Common myeloid progenitor, CD34-positive (primary cell): Measurements from ENCODE around the gene MTHFR. TPM values are rescaled to one million over a fixed set of nuclear protein-coding genes. Genes with fewer than 3 reads are reported as not detected.
A peak's percentile ranks its signal among the peaks of the same experiment; 100 is the strongest.

Experiments
- CTCF ChIA-PET: fragments of 350-600 bp; sonication (Branson Sonifier 250); formaldehyde crosslinking; loops from one replicate; lab custom pipeline; 2021; ENCODE audit warnings: antibody characterized with exemption; lab: Charles Lee
- POLR2A ChIA-PET: fragments of 350-600 bp; sonication (Branson Sonifier 250); formaldehyde crosslinking; loops from one replicate; lab custom pipeline; 2021; ENCODE audit warnings: antibody characterized with exemption; lab: Charles Lee
- DNase-seq, 3 donors: peaks; one replicate each; pipeline versions ENCODE4 v3.0.0 to v3.0.0-alpha.2; 2013
- H3K27ac ChIP-seq, 2 experiments: 1 replicate in 1 of 2; 2 replicates in 1 of 2; pipeline ENCODE4 v1.7.0; 2013; ENCODE audit warnings: inconsistent platforms in 2 of 2, low read length in 2 of 2, mild to moderate bottlenecking in 2 of 2, low read depth in 1 of 2, moderate library complexity in 1 of 2; ENCODE audit not compliant: severe bottlenecking in 2 of 2, insufficient read depth in 1 of 2, poor library complexity in 1 of 2
- H3K27me3 ChIP-seq, 5 experiments: replicated peaks in 2 of 5; 1 replicate in 3 of 5; 2 replicates in 2 of 5; pipeline versions ENCODE4 v1.6.1 to v1.7.0; 2013; ENCODE audit warnings: low read length in 4 of 5, mild to moderate bottlenecking in 2 of 5, moderate library complexity in 2 of 5, inconsistent platforms in 1 of 5; ENCODE audit not compliant: insufficient read depth in 5 of 5, control insufficient read depth in 4 of 5
- H3K36me3 ChIP-seq, 4 experiments: 1 replicate in 2 of 4; 2 replicates in 2 of 4; pipeline versions ENCODE4 v1.6.1 to v1.7.0; 2013; ENCODE audit warnings: low read length in 3 of 4, control low read depth in 1 of 4, mild to moderate bottlenecking in 1 of 4; ENCODE audit not compliant: control insufficient read depth in 4 of 4, insufficient read depth in 4 of 4
- H3K4me1 ChIP-seq, 4 experiments: 1 replicate in 3 of 4; 2 replicates in 1 of 4; pipeline versions ENCODE4 v1.6.1 to v1.7.1; 2013; ENCODE audit warnings: low read length in 3 of 4, mild to moderate bottlenecking in 3 of 4, control low read depth in 1 of 4, inconsistent platforms in 1 of 4, moderate library complexity in 1 of 4; ENCODE audit not compliant: control insufficient read depth in 4 of 4, insufficient read depth in 4 of 4; ENCODE audit errors: control extremely low read depth in 1 of 4
- H3K4me3 ChIP-seq, 7 experiments: 1 replicate in 4 of 7; 2 replicates in 3 of 7; pipeline versions ENCODE4 v1.5.1 to v1.7.0; 2013; ENCODE audit warnings: mild to moderate bottlenecking in 7 of 7, low read length in 6 of 7, moderate library complexity in 6 of 7, inconsistent platforms in 2 of 7, low read depth in 2 of 7, control low read depth in 1 of 7; ENCODE audit not compliant: insufficient read depth in 4 of 7, control insufficient read depth in 1 of 7; ENCODE audit errors: extremely low read depth in 1 of 7
- H3K9me3 ChIP-seq, 5 experiments: 1 replicate in 4 of 5; 2 replicates in 1 of 5; pipeline versions ENCODE4 v1.6.1 to v1.7.1; 2013; ENCODE audit warnings: low read length in 4 of 5, mild to moderate bottlenecking in 2 of 5, inconsistent platforms in 1 of 5, low read depth in 1 of 5, moderate library complexity in 1 of 5; ENCODE audit not compliant: control insufficient read depth in 4 of 5, insufficient read depth in 2 of 5; ENCODE audit errors: control extremely low read depth in 1 of 5
- WGBS: methylation state at CpG from one replicate; pipeline ENCODE4 v1.1.5; 2013; ENCODE audit not compliant: insufficient coverage; 5-methylcytosine and 5-hydroxymethylcytosine counted together
- polyA plus RNA-seq: library from polyadenylated mRNA; unstranded; fragments of 120-200 nt; gene quantifications from one replicate; pipeline ENCODE4 v1.2.1, GENCODE V29; 2013

The MTHFR gene
- 21.1 TPM for polyA plus RNA-seq

GRCh38 chr1:11805422-11806306 lies at the start of gene MTHFR, which contains the start of gene CLCN6:
Gene MTHFR, minus strand, starts transcription at chr1:11805964. Its CDS starts 2,848 bp downstream, at chr1:11803116.
Gene CLCN6, plus strand, starts transcription at chr1:11806191. Its CDS starts 72 bp downstream, at chr1:11806263.
- peak within 1 kb of the TSS; percentile 70 to 92 for H3K27ac ChIP-seq
- 0% methylated on average over 70 of the region's 72 CpGs for WGBS
- H3K4me3 ChIP-seq, result peak within 1 kb of the TSS; percentile 77 to 96 (median 90)
- ChIA-PET POLR2A (interaction anchor here (0.6 to 1.4 kb wide), 5 partner anchors 18 to 104 kb away, joined by 3 to 5 read pairs (median 3); no protein-coding TSS in a partner anchor), CTCF (interaction anchor here (1.2 to 1.3 kb wide), 2 partner anchors 16 to 32 kb away, joined by 4 read pairs; no protein-coding TSS in a partner anchor)
- DNase-seq, result peak; percentile 98 to 100 (median 99)
- H3K9me3 ChIP-seq, result no peaks in the 10 kb centered on the region
- H3K36me3 ChIP-seq, result peaks cover 5 to 34% (median 19%) of the 10 kb centered on the region in 4 experiments
- peaks cover 26 to 68% (median 52%) of the 10 kb centered on the region in 4 experiments for H3K4me1 ChIP-seq
- H3K27me3 ChIP-seq, result no peaks in the 10 kb centered on the region

GRCh38 chr1:11855430-11855829 lies 49.7 kb upstream of the MTHFR start:
- Histone ChIP-seq H3K4me3 (no peak overlapping the region), H3K4me1 (peaks cover 0 to 8% (median 2%) of the 10 kb centered on the region in 4 experiments), H3K27me3 (peaks cover 3 to 42% (median 19%) of the 10 kb centered on the region in 5 experiments), H3K27ac (no peak overlapping the region), H3K9me3 (no peaks in the 10 kb centered on the region), H3K36me3 (no peaks in the 10 kb centered on the region)
- POLR2A ChIA-PET, result no interaction called here
- CTCF ChIA-PET, result interaction anchor here (0.8 to 1.4 kb wide), 4 partner anchors 11 to 17 kb away, joined by 3 read pairs; no protein-coding TSS in a partner anchor
- 91% methylated on average over 6 of the region's 8 CpGs for WGBS
- no peak for DNase-seq

- peaks cover 0 to 37% (median 19%) of the 10 kb centered on the region in 5 experiments for H3K27me3 ChIP-seq
- DNase-seq, result peak in 1 of 3 donors; percentile 6
- 56% methylated on average over 8 of the region's 8 CpGs for whole genome bisulfite sequencing
- H3K27ac ChIP-seq, result no peak overlapping the region
- no peaks in the 10 kb centered on the region for H3K9me3 ChIP-seq
- H3K36me3 ChIP-seq, result no peaks in the 10 kb centered on the region
- peaks cover 0 to 8% (median 2%) of the 10 kb centered on the region in 4 experiments for H3K4me1 ChIP-seq
- H3K4me3 ChIP-seq, result no peak overlapping the region
- POLR2A ChIA-PET, result no interaction called here
- CTCF ChIA-PET, result interaction anchor here (1.1 to 1.4 kb wide), 2 partner anchors 15 to 17 kb away, joined by 3 read pairs; no protein-coding TSS in a partner anchor
Measured at GRCh38 chr1:11854519-11854918, 48.8 kb upstream of the MTHFR start.

- H3K36me3 ChIP-seq, result peaks cover 0 to 20% (median 0%) of the 10 kb centered on the region in 4 experiments
- peak in 2 of 3 donors; percentile 27 to 28 for DNase-seq
- POLR2A ChIA-PET, result no interaction called here
- WGBS, result 91% methylated on average over 7 of the region's 7 CpGs
- H3K4me3 ChIP-seq, result no peak overlapping the region
- H3K4me1 ChIP-seq, result peaks cover 0 to 8% (median 8%) of the 10 kb centered on the region in 4 experiments
- H3K27ac ChIP-seq, result no peak overlapping the region
- H3K27me3 ChIP-seq, result peaks cover 0 to 5% (median 0%) of the 10 kb centered on the region in 5 experiments
- no peaks in the 10 kb centered on the region for H3K9me3 ChIP-seq
- CTCF ChIA-PET, result no interaction called here
Measured at GRCh38 chr1:11851180-11851579, 45.4 kb upstream of the MTHFR start.

GRCh38 chr1:11850156-11850555 lies 44.4 kb upstream of the MTHFR start:
- POLR2A ChIA-PET, result no interaction called here
- H3K9me3 ChIP-seq, result no peaks in the 10 kb centered on the region
- 92% methylated on average over 10 of the region's 11 CpGs for WGBS
- DNase-seq, result no peak
- H3K36me3 ChIP-seq, result peaks cover 0 to 27% (median 0%) of the 10 kb centered on the region in 4 experiments
- CTCF ChIA-PET, result no interaction called here
- H3K27ac ChIP-seq, result no peak overlapping the region
- H3K4me3 ChIP-seq, result no peak overlapping the region
- H3K27me3 ChIP-seq, result peaks cover 0 to 4% (median 0%) of the 10 kb centered on the region in 5 experiments
- peaks cover 0 to 8% (median 8%) of the 10 kb centered on the region in 4 experiments for H3K4me1 ChIP-seq

- no peak overlapping the region for H3K27ac ChIP-seq
- H3K4me3 ChIP-seq, result no peak overlapping the region
- H3K4me1 ChIP-seq, result peaks cover 2 to 18% (median 12%) of the 10 kb centered on the region in 4 experiments
- H3K36me3 ChIP-seq, result peaks cover 0 to 43% (median 2%) of the 10 kb centered on the region in 4 experiments
- H3K27me3 ChIP-seq, result peaks cover 0 to 2% (median 0%) of the 10 kb centered on the region in 5 experiments
- 99% methylated on average over 7 of the region's 9 CpGs for WGBS
- DNase-seq, result no peak
- no peaks in the 10 kb centered on the region for H3K9me3 ChIP-seq
- ChIA-PET CTCF (interaction anchor here (0.8 kb wide), 1 partner anchor 10 kb away, joined by 3 read pairs; no protein-coding TSS in a partner anchor), POLR2A (interaction anchor here (0.8 kb wide), 1 partner anchor 39 kb away, joined by 3 read pairs; no protein-coding TSS in a partner anchor)
Measured at GRCh38 chr1:11848373-11848700, 42.6 kb upstream of the MTHFR start.
